ENCODE data around the gene TNIK. TPM values are rescaled to one million over a fixed set of nuclear protein-coding genes. Genes with fewer than 3 reads are reported as not detected.

TNIK gene
- 0.26 and 1.1 TPM in 2 replicates for total RNA-seq

DNA sequence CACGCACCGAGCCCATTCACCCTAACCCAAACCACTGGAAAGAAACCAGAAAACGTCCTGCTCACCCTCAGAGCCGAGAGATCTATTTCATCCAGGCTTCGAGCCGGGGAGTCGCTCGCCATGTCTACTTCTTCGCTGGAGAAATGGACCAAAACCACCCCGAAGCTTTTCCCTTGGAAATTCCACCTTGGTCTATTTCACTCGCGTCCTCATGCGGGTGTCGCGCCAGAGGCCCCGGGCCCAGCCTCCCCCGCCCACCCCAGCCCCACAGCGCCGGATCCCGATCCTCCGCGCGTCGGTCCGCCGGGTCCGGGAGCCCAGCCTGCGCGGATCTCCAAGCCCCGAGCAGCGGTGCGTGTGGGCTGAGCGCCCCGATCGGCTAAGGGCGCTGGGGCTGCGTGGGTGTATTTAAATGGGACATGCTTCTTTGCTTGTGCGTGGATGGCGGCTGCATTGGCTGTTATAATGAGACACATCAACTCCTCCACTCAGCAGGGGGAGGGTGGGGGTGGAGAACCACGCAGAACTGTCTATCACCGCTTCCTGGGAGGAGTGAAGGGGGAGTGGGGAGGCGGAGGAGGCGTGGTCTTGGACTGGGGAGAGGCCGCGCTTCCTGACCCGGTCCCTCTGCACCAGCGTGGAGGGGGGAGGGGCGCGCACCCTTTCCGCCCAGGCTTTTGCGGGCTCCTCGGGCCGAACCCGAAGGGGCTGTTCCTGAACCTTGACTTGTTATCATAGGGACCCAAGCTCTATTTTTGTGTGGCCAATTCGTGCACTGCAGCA lies at the start of gene TNIK:
Gene TNIK, minus strand, starts transcription at position 464 of the 783 bp plus-strand sequence. Its CDS starts 342 bp downstream, at position 122.
- Histone ChIP-seq H3K4me3 (ENCODE audit: low read depth, low read length) (peak within 1 kb of the TSS; percentile 63), H3K36me3 (ENCODE audit: control insufficient read depth, insufficient read depth, low read length) (no peaks in the 10 kb centered on the region), H3K27me3 (ENCODE audit: control insufficient read depth, insufficient read depth, low read length) (no peaks in the 10 kb centered on the region)
- FAIRE-seq, result no peak
- DNase-seq (ENCODE audit: low read depth), result peak; percentile 74
- TF ChIP-seq, protein P1, sequence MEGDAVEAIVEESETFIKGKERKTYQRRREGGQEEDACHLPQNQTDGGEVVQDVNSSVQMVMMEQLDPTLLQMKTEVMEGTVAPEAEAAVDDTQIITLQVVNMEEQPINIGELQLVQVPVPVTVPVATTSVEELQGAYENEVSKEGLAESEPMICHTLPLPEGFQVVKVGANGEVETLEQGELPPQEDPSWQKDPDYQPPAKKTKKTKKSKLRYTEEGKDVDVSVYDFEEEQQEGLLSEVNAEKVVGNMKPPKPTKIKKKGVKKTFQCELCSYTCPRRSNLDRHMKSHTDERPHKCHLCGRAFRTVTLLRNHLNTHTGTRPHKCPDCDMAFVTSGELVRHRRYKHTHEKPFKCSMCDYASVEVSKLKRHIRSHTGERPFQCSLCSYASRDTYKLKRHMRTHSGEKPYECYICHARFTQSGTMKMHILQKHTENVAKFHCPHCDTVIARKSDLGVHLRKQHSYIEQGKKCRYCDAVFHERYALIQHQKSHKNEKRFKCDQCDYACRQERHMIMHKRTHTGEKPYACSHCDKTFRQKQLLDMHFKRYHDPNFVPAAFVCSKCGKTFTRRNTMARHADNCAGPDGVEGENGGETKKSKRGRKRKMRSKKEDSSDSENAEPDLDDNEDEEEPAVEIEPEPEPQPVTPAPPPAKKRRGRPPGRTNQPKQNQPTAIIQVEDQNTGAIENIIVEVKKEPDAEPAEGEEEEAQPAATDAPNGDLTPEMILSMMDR (IDR thresholded peaks at IDR 0.05; ENCODE audit: insufficient read depth, low read length, severe bottlenecking), result no peak

DNA sequence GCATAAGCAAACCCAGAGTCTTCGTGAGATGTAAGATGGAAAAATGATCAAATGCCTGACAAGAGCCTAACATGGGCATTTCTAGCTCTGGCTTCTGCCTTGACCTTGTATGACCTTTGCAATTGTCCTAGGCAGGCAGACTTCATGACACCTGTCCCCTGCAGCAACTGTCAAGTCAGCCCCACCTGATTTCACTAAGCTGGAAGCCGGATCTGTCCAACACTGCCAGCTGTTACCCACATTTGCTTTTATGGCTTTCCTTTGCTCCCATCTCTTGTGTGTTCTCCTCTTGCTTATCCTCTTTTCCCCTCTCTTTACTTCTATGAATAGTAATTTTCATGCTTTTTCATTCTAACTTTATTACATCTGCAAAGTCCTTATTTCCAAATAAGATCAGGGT lies 48.5 kb upstream of the TNIK start:
- TF ChIP-seq, protein P1 (IDR thresholded peaks at IDR 0.05; ENCODE audit: insufficient read depth, low read length, severe bottlenecking), result no peak
- Histone ChIP-seq H3K27me3 (ENCODE audit: control insufficient read depth, insufficient read depth, low read length) (no peaks in the 10 kb centered on the region), H3K4me3 (ENCODE audit: low read depth, low read length) (no peak overlapping the region), H3K36me3 (ENCODE audit: control insufficient read depth, insufficient read depth, low read length) (no peaks in the 10 kb centered on the region)
- DNase-seq (ENCODE audit: low read depth), result no peak
- no peak for FAIRE-seq

DNA sequence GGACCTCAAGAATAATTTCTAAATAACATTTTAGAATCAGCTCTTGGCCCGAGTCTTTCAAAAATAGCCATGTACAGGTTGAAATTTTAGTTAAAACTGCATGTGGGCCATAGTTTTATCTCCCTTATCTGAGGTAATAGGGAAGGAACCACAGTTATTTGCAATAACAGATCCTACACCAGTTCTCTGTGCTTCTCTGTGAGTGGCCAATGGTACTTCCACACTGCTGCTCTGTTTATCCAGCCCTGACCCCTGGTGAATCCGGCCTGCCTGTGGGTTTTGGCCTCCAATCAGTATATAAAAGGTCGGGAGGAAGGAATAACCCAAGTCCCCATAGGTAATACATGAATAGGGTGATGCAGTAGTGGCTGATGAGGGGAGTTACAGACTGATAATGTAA lies 48.0 kb upstream of the TNIK start:
- DNase-seq (ENCODE audit: low read depth), result no peak

DNA sequence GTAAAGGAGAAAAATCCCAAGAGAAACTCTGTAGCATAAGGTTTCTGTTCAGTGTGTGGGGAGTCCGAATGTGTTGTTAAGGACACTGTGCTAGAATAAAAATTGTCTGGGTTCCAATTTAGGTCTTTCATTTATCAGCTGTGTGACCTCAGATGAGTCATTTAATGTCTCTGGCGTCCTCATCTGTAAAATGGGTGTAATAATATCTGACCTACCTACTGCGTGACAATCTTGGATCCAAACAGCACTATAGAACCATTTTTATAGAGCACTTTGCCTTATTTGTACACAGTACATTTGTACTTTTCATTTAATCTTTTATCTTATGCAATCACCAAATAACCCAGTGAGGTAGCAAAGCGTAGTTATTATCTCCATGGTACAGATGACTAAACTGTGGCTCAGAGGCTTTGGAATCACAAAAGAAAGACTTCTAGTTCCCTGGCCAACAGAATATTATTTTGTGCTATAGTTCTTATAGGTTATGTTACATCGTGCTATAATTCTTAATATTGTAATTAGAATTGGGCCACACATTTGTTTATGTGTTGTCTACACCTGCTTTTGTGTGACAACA lies 46.6 kb upstream of the TNIK start:
- no peak overlapping the region for H3K4me3 ChIP-seq (ENCODE audit: low read depth, low read length)
- DNase-seq (ENCODE audit: low read depth) (peak; percentile 65), FAIRE-seq (no peak)
- H3K27me3 ChIP-seq (ENCODE audit: control insufficient read depth, insufficient read depth, low read length), result no peaks in the 10 kb centered on the region
- TF ChIP-seq, protein P1 (IDR thresholded peaks at IDR 0.05; ENCODE audit: insufficient read depth, low read length, severe bottlenecking), result no peak
- H3K36me3 ChIP-seq (ENCODE audit: control insufficient read depth, insufficient read depth, low read length), result no peaks in the 10 kb centered on the region

More for the DNA sequence above, 48.0 kb upstream of the TNIK start:
- TF ChIP-seq, protein P1 (IDR thresholded peaks at IDR 0.05; ENCODE audit: insufficient read depth, low read length, severe bottlenecking), result no peak
- no peak overlapping the region for H3K4me3 ChIP-seq (ENCODE audit: low read depth, low read length)
- no peak for FAIRE-seq
- H3K36me3 ChIP-seq (ENCODE audit: control insufficient read depth, insufficient read depth, low read length), result no peaks in the 10 kb centered on the region
- no peaks in the 10 kb centered on the region for H3K27me3 ChIP-seq (ENCODE audit: control insufficient read depth, insufficient read depth, low read length)

DNA sequence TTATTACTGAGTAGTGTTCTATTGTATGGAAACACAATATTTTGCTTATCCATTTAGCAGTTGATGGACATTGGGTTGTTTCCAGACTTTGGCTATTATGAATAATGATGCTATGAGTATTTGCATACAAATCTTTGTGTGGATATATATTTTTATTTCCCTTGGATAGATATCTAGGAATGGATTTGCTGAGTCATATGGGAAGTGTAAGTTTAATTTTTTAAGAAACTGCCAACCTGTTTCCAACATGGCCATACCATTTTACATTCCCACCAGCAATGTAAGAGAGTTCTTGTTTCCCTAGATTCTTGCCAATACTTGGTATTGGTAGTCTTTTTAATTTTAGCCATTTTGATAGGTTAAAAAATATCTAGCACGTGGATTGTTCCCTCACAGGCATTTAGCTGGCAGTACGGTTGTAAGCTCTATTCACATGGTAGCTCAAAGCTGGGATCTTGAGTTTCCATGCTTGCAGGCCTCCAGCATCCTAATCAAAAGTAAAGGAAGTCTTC lies 45.7 kb upstream of the TNIK start:
- TF ChIP-seq, protein P1 (IDR thresholded peaks at IDR 0.05; ENCODE audit: insufficient read depth, low read length, severe bottlenecking), result no peak
- FAIRE-seq, result no peak

More for the DNA sequence above, 45.7 kb upstream of the TNIK start:
- Histone ChIP-seq H3K36me3 (ENCODE audit: control insufficient read depth, insufficient read depth, low read length) (no peaks in the 10 kb centered on the region), H3K27me3 (ENCODE audit: control insufficient read depth, insufficient read depth, low read length) (no peaks in the 10 kb centered on the region), H3K4me3 (ENCODE audit: low read depth, low read length) (no peak overlapping the region)
- no peak for DNase-seq (ENCODE audit: low read depth)
